A549 (cell line): Measurements from ENCODE around the gene AREL1.

ENCODE experiments used
- BHLHE40 ChIP-seq: IDR thresholded peaks from 2 replicates; pipeline ENCODE4 v1.6.1; 2012; ENCODE audit warnings: low read depth, low read length, inconsistent platforms
- CHD4 ChIP-seq: fragments of 200-600 bp; sonication (generic); IDR thresholded peaks from 2 replicates; pipeline ENCODE4 v1.6.1; 2016; ENCODE audit warnings: antibody characterized with exemption, mild to moderate bottlenecking, borderline replicate concordance
- CTCF ChIP-seq: fragments of >200 bp; sonication (Bioruptor Twin); formaldehyde crosslinking; IDR thresholded peaks from 3 replicates; pipeline ENCODE4 v1.5.1; 2016
- EP300 ChIP-seq, 2 experiments: fragments of >200 bp; sonication (Bioruptor Twin); formaldehyde crosslinking; IDR thresholded peaks; 2 replicates in 1 of 2; 3 replicates in 1 of 2; pipeline ENCODE4 v1.6.1; 2016 to 2017
- MAFK ChIP-seq: fragments of 450-650 bp; IDR thresholded peaks from 2 replicates; pipeline ENCODE4 v1.6.1; 2014; ENCODE audit not compliant: partially characterized antibody
- MYC ChIP-seq: IDR thresholded peaks from 2 replicates; pipeline ENCODE4 v1.6.1; 2012; ENCODE audit warnings: mild to moderate bottlenecking, inconsistent platforms, low read length, improper control_type of control experiment, borderline replicate concordance
- POLR2A ChIP-seq: IDR thresholded peaks from 2 replicates; pipeline ENCODE4 v1.6.1; 2012; ENCODE audit warnings: mild to moderate bottlenecking, low read length
- RAD21 ChIP-seq, 2 experiments: fragments of >200 bp in 1 of 2; sonication (Bioruptor Twin) in 1 of 2; formaldehyde crosslinking in 1 of 2; IDR thresholded peaks in 1 of 2; conservative IDR thresholded peaks in 1 of 2; 2 replicates in 1 of 2; 3 replicates in 1 of 2; pipeline ENCODE4 v1.6.1; 2012 to 2018; ENCODE audit warnings: inconsistent platforms in 1 of 2
- REST ChIP-seq: fragments of 200-600 bp; sonication (generic); IDR thresholded peaks from 2 replicates; pipeline ENCODE4 v1.6.1; 2016; ENCODE audit warnings: antibody characterized with exemption, mild to moderate bottlenecking, moderate library complexity
- RFX5 ChIP-seq: fragments of 450-650 bp; IDR thresholded peaks from 2 replicates; pipeline ENCODE4 v1.7.1; 2014; ENCODE audit warnings: antibody characterized with exemption, mild to moderate bottlenecking, moderate library complexity

- TF ChIP-seq POLR2A: no peak
- no peak for TF ChIP-seq RFX5
- TF ChIP-seq RAD21 (conservative IDR thresholded peaks at IDR 0.05 in 1 of 2, IDR thresholded peaks at IDR 0.05 in 1 of 2): no peak
- TF ChIP-seq CTCF: no peak
- TF ChIP-seq BHLHE40: no peak
- no peak for TF ChIP-seq EP300 (IDR thresholded peaks at IDR 0.05)
- TF ChIP-seq CHD4: no peak
- no peak for TF ChIP-seq REST
- TF ChIP-seq MAFK: no peak
- no peak for TF ChIP-seq MYC
Observed at GRCh38 chr14:74650927-74651686, 61.8 kb downstream of the AREL1 start.
